GM12891 (cell line): ENCODE measurements around the gene NEDD1.

ENCODE experiments used
- POLR2A ChIP-seq: IDR thresholded peaks from 2 replicates; pipeline ENCODE4 v1.6.1; 2011; ENCODE audit warnings: low read depth, low read length, control low read depth
- POLR2AphosphoS5 ChIP-seq: IDR thresholded peaks from 2 replicates; pipeline ENCODE4 v1.6.1; 2011; ENCODE audit warnings: low read depth, low read length, control low read depth
- POU2F2 ChIP-seq: IDR thresholded peaks from 2 replicates; pipeline ENCODE4 v1.6.1; 2011; ENCODE audit warnings: low read depth, mild to moderate bottlenecking, control low read depth, low read length, moderate library complexity
- SPI1 ChIP-seq: IDR thresholded peaks from 2 replicates; pipeline ENCODE4 v1.6.1; 2011; ENCODE audit warnings: low read depth, low read length, control low read depth
- TAF1 ChIP-seq: IDR thresholded peaks from 2 replicates; pipeline ENCODE4 v1.6.1; 2011; ENCODE audit warnings: low read depth, low read length, control low read depth

GRCh38 chr12:96912261-96912660, 5.2 kb downstream of the NEDD1 start:
- TF ChIP-seq POLR2AphosphoS5 (no peak), POLR2A (no peak), TAF1 (no peak), POU2F2 (no peak), SPI1 (no peak)
